Uterus (tissue), 4 donors: ENCODE data around the gene TSACC. TPM values are rescaled to one million over a fixed set of nuclear protein-coding genes. Genes with fewer than 3 reads are reported as not detected.

Experiments used
- DNase-seq, 2 donors: peaks; one replicate each; pipeline ENCODE4 v3.0.0-alpha.2; 2019 to 2020
- H3K27ac ChIP-seq, 2 donors: fragments of 200-600 bp; sonication (generic); 1 replicate in 1 of 2; 2 replicates in 1 of 2; pipeline ENCODE4 v1.5.1; 2016 to 2018
- H3K27me3 ChIP-seq, 2 donors: fragments of 200-600 bp; sonication (generic); one replicate each; pipeline ENCODE4 v1.5.1; 2018 to 2019; ENCODE audit warnings: control low read depth in 1 of 2
- H3K36me3 ChIP-seq, 2 donors: fragments of 200-600 bp; sonication (generic); one replicate each; pipeline ENCODE4 v1.5.1; 2019; ENCODE audit warnings: control low read depth in 1 of 2
- H3K4me1 ChIP-seq, 2 donors: fragments of 200-600 bp; sonication (generic); one replicate each; pipeline ENCODE4 v1.5.1; 2018 to 2019; ENCODE audit warnings: control low read depth in 1 of 2
- H3K4me3 ChIP-seq, 2 donors: fragments of 200-600 bp; sonication (generic); 1 replicate in 1 of 2; 2 replicates in 1 of 2; pipeline ENCODE4 v1.5.1; 2018 to 2019; ENCODE audit warnings: mild to moderate bottlenecking in 1 of 2
- H3K9me3 ChIP-seq, 2 donors: fragments of 200-600 bp; sonication (generic); one replicate each; pipeline ENCODE4 v1.5.1; 2019; ENCODE audit warnings: control low read depth in 1 of 2
- CTCF ChIP-seq, 4 experiments: fragments of 200-600 bp in 2 of 4; fragments of 450-650 bp in 2 of 4; sonication (generic) in 2 of 4; IDR thresholded peaks; one replicate each; pipeline ENCODE4 v1.5.1; 2016 to 2019; ENCODE audit warnings: antibody characterized with exemption in 4 of 4, mild to moderate bottlenecking in 2 of 4, moderate library complexity in 1 of 4
- POLR2A ChIP-seq, 2 donors: fragments of 450-650 bp; IDR thresholded peaks; one replicate each; pipeline ENCODE4 v1.6.1; 2016; ENCODE audit warnings: antibody characterized with exemption in 2 of 2, mild to moderate bottlenecking in 1 of 2, moderate library complexity in 1 of 2
- intact Hi-C: fragments of 100-400 bp; cut with DNase I; formaldehyde crosslinking; loops from one replicate; pipeline ENCODE4 v1.15.1; 2023; ENCODE audit warnings: low total_unique reads
- total RNA-seq, 4 donors: library from RNA; depleted of rRNA in 3 of 4; stranded (reverse); fragments of >200 nt in 3 of 4; gene quantifications; one replicate each; pipeline versions ENCODE4 v1.1.0 to v1.2.4, GENCODE V29; 2014 to 2023
- donor health status: DM: yes; HTN: yes; CAD: no.

TSACC gene
- total RNA-seq, 4 donors from 2014 or later = not detected

- TF ChIP-seq CTCF (IDR thresholded peaks at IDR 0.05) (no peak), POLR2A (IDR thresholded peaks at IDR 0.05) (no peak)
- Histone ChIP-seq H3K4me1 (no peaks in the 10 kb centered on the region), H3K36me3 (no peaks in the 10 kb centered on the region), H3K9me3 (no peaks in the 10 kb centered on the region), H3K27ac (no peak overlapping the region), H3K4me3 (no peak overlapping the region), H3K27me3 (no peaks in the 10 kb centered on the region)
- intact Hi-C loops = no loop called here
- DNase-seq = no peak
Observed at GRCh38 chr1:156394835-156395461, 56.6 kb downstream of the TSACC start.

Other genes with a start within 250 kb of the TSACC start
- gene LMNA, start 223.8 kb upstream of the TSACC start, total RNA-seq = 100 to 1,000 TPM; 245 to 533 (median 373) TPM
- gene SEMA4A, start 184.9 kb upstream of the TSACC start, total RNA-seq = 1 to 10 TPM in 3 of 4 donors, not detected in 1; 3.1 to 8.2 (median 4.1) TPM
- 10 to 100 TPM in 2 of 4 donors, 1 to 10 TPM in 2; 5.9 to 26.9 (median 11.1) TPM for gene SLC25A44, start 144.4 kb upstream of the TSACC start, total RNA-seq
- gene PMF1, start 125.5 kb upstream of the TSACC start, total RNA-seq = 10 to 100 TPM; 45.2 to 61.3 (median 46.0) TPM
- 1 to 10 TPM in 1 of 4 donors, under 1 TPM in 2, not detected in 1; 0.29 to 4.2 (median 0.90) TPM for gene BGLAP, start 96.3 kb upstream of the TSACC start, total RNA-seq
- gene PAQR6, start 90.5 kb upstream of the TSACC start, total RNA-seq = 1 to 10 TPM in 2 of 4 donors, under 1 TPM in 1, not detected in 1; 0.51 to 1.2 (median 1.1) TPM
- 10 to 100 TPM in 3 of 4 donors, 1 to 10 TPM in 1; 8.8 to 68.8 (median 39.0) TPM for gene SMG5, start 55.7 kb upstream of the TSACC start, total RNA-seq
- gene TMEM79, start 54.2 kb upstream of the TSACC start, total RNA-seq = 1 to 10 TPM in 2 of 4 donors, under 1 TPM in 2; 0.26 to 2.7 (median 1.5) TPM
- 10 to 100 TPM; 23.8 to 31.1 (median 27.7) TPM for gene GLMP, start 42.8 kb upstream of the TSACC start, total RNA-seq
- not detected for gene VHLL, start 39.2 kb upstream of the TSACC start, total RNA-seq
- gene CCT3, start 234 bp upstream of the TSACC start, total RNA-seq = 100 to 1,000 TPM; 114 to 267 (median 192) TPM
- gene RHBG, start 30.7 kb downstream of the TSACC start, total RNA-seq = under 1 TPM in 1 of 4 donors, not detected in 3; 0.49 TPM
- 100 to 1,000 TPM in 1 of 4 donors, 10 to 100 TPM in 2, 1 to 10 TPM in 1; 8.4 to 101 (median 35.1) TPM for gene MEF2D, start 162.2 kb downstream of the TSACC start, total RNA-seq
- gene IQGAP3, start 234.0 kb downstream of the TSACC start, total RNA-seq = 10 to 100 TPM in 1 of 4 donors, under 1 TPM in 1, not detected in 2; 0.09 to 13.2 TPM
- gene TTC24, start 241.2 kb downstream of the TSACC start, total RNA-seq = not detected